ENCODE results near the gene LY6G6D. TPM values are rescaled to one million over a fixed set of nuclear protein-coding genes. Genes with fewer than 3 reads are reported as not detected.
A peak's percentile ranks its signal among the peaks of the same experiment; 100 is the strongest.
"Not testable (repeated sequence)": the region's sequence is repeated elsewhere in the genome, so short reads cannot be mapped to it uniquely, and the experiment has no call there.

Gene LY6G6D
- total RNA-seq, 2 donors from 2014 or later, result not detected

DNA sequence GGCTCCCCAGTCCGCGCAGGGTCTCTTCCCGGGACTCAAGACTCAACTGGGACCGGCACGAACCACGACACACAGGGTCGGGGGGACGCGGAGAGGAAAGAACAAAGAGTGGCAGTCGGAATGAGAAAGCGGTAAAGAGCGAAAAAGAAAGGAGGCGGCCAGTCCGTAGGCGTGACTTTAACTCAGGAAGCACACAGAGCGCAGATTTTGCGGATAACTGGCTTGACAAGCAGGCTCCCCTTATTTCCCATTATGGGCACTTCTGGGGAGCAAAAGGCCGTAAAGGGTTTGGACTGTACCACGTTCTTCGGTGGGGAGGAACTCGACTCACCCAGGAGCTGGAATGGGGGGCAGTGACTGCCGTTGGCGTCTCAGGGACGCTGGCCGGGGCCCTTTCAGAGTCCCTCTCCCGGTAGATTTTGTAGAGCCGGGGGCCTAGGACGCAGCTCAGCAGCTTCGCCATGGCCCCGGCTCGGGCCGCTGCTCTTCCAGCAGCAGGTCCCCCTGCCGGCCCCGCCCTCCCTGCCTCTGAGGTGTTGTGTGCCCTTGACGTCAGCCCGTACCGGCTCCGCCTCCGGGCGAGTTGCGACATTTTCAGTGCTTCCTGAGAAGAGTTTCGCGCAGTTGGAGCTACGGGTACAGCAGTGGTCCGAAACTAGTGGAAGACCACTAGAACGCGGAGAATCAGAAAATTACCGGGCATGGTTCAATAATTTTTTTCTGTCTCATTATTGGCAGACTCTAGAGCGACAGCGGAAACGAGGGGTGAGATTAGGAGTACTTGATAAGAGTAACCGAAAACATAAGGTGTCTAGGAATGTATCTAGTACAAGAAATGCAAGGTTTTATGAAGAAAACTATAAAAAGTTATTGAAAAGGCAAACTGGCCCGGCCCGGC lies 12.1 kb upstream of the LY6G6D start, which contains the start of gene ABHD16A:
Gene ABHD16A, minus strand, starts transcription at position 506 of the 898 bp plus-strand sequence. Its CDS starts 43 bp downstream, at position 463.
- Histone ChIP-seq H3K36me3 (peaks cover 6% of the 10 kb centered on the region), H3K27me3 (replicated peaks; ENCODE audit: insufficient read depth) (no peaks in the 10 kb centered on the region), H3K9me3 (no peaks in the 10 kb centered on the region), H3K27ac (peak within 1 kb of the TSS; percentile 95 to 97), H3K4me3 (peak within 1 kb of the TSS; percentile 92), H3K4me1 (ENCODE audit: control insufficient read depth in 1 of 2, low read depth in 2 of 2) (peaks cover 13 to 23% of the 10 kb centered on the region in 2 donors)
- DNase-seq (ENCODE audit: low spot score), result peak; percentile 97
- peak; percentile 19 for TF ChIP-seq CTCF (IDR thresholded peaks at IDR 0.05)
- peak; percentile 95 for ATAC-seq (ENCODE audit: insufficient number of reproducible peaks, low FRiP score, low read depth)

DNA sequence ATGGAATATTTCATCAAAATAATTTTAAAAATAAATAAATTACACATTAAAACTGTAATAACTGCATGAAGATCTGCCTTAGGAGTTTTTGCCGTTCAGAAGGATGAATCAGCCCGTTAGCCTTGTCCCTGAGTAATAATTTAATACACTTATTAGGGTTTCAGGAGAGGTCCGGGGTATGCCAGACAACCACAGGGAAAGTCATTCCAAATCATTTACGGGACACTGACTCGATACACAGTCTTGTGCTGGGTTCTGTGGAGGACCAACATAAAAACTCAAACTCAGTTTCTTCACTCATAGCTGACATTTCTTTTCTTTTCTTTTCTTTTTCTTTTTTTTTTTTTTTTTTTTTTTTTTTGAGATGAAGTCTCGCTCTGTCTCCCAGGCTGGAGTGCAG lies 9.2 kb upstream of the LY6G6D start:
- TF ChIP-seq CTCF (IDR thresholded peaks at IDR 0.05), result no peak
- Histone ChIP-seq H3K4me1 (ENCODE audit: control insufficient read depth in 1 of 2, low read depth in 2 of 2) (peaks cover 13 to 19% of the 10 kb centered on the region in 2 donors), H3K36me3 (no peaks in the 10 kb centered on the region), H3K9me3 (no peaks in the 10 kb centered on the region), H3K27me3 (replicated peaks; ENCODE audit: insufficient read depth) (no peaks in the 10 kb centered on the region), H3K4me3 (no peak overlapping the region), H3K27ac (no peak overlapping the region)
- ATAC-seq (ENCODE audit: insufficient number of reproducible peaks, low FRiP score, low read depth) (no peak), DNase-seq (ENCODE audit: low spot score) (no peak)

- Histone ChIP-seq H3K36me3 (no peaks in the 10 kb centered on the region), H3K4me3 (no peak within 1 kb of the TSS), H3K9me3 (no peaks in the 10 kb centered on the region), H3K4me1 (ENCODE audit: control insufficient read depth in 1 of 2, low read depth in 2 of 2) (peaks cover 10 to 13% of the 10 kb centered on the region in 2 donors), H3K27ac (no peak within 1 kb of the TSS), H3K27me3 (replicated peaks; ENCODE audit: insufficient read depth) (no peaks in the 10 kb centered on the region)
- ATAC-seq (ENCODE audit: insufficient number of reproducible peaks, low FRiP score, low read depth) (no peak), DNase-seq (ENCODE audit: low spot score) (no peak)
- TF ChIP-seq CTCF (IDR thresholded peaks at IDR 0.05), result no peak
These were observed 8.5 kb upstream of the LY6G6D start, which contains the start of gene LY6G6F for GRCh38 chr6:31706599-31706998. TSS of gene LY6G6F (plus strand) at chr6:31706866. CDS start at chr6:31706907, 41 bp downstream.

DNA sequence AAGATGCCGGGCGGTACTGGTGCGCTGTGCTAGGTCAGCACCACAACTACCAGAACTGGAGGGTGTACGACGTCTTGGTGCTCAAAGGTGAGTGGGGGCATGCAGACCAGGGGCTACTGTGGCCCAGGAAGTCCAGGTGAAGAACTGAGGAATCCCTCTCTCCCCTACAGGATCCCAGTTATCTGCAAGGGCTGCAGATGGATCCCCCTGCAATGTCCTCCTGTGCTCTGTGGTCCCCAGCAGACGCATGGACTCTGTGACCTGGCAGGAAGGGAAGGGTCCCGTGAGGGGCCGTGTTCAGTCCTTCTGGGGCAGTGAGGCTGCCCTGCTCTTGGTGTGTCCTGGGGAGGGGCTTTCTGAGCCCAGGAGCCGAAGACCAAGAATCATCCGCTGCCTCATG lies 7.4 kb upstream of the LY6G6D start:
- no peak for TF ChIP-seq CTCF (IDR thresholded peaks at IDR 0.05)
- H3K27ac ChIP-seq, result no peak overlapping the region
- ATAC-seq (ENCODE audit: insufficient number of reproducible peaks, low FRiP score, low read depth) (no peak), DNase-seq (ENCODE audit: low spot score) (no peak)
- H3K36me3 ChIP-seq, result no peaks in the 10 kb centered on the region
- H3K4me1 ChIP-seq (ENCODE audit: control insufficient read depth in 1 of 2, low read depth in 2 of 2), result peaks cover 3 to 6% of the 10 kb centered on the region in 2 donors
- H3K4me3 ChIP-seq, result no peak overlapping the region
- no peaks in the 10 kb centered on the region for H3K9me3 ChIP-seq
- no peaks in the 10 kb centered on the region for H3K27me3 ChIP-seq (replicated peaks; ENCODE audit: insufficient read depth)

DNA sequence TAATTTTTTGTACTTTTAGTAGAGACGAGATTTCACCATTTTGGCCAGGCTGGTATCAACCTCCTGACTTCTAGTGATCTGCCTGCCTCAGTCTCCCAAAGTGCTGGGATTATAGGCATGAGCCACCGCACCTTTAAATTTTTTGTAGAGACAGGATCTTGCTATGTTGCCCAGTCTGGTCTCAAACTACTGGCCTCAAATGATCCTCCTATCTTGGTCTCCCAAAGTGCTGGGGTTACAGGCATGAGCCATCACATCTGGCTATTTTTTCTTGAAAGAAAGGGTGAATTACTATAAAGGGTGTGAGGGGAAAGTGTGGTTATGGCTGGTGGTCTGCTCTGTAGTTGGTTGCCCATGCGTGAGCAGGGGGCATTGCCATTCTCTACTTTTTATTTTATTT lies 6.9 kb upstream of the LY6G6D start:
- no peak for ATAC-seq (ENCODE audit: insufficient number of reproducible peaks, low FRiP score, low read depth)

GRCh38 chr6:31709157-31709556 lies 6.0 kb upstream of the LY6G6D start:
- not testable (repeated sequence) for H3K4me1 ChIP-seq (ENCODE audit: control insufficient read depth in 1 of 2, low read depth in 2 of 2); DNase-seq (ENCODE audit: low spot score); H3K4me3 ChIP-seq; H3K9me3 ChIP-seq; H3K27me3 ChIP-seq (replicated peaks; ENCODE audit: insufficient read depth); H3K36me3 ChIP-seq; H3K27ac ChIP-seq; ATAC-seq (ENCODE audit: insufficient number of reproducible peaks, low FRiP score, low read depth)

More for the DNA sequence above, 6.9 kb upstream of the LY6G6D start:
- no peak for TF ChIP-seq CTCF (IDR thresholded peaks at IDR 0.05)
- Histone ChIP-seq H3K9me3 (no peaks in the 10 kb centered on the region), H3K27ac (no peak overlapping the region), H3K36me3 (no peaks in the 10 kb centered on the region), H3K27me3 (replicated peaks; ENCODE audit: insufficient read depth) (no peaks in the 10 kb centered on the region), H3K4me1 (ENCODE audit: control insufficient read depth in 1 of 2, low read depth in 2 of 2) (peaks cover 3 to 6% of the 10 kb centered on the region in 2 donors), H3K4me3 (no peak overlapping the region)
- no peak for DNase-seq (ENCODE audit: low spot score)
